ENCODE results near the gene ALOX5.
"Not testable (repeated sequence)": the region's sequence is repeated elsewhere in the genome, so short reads cannot be mapped to it uniquely, and the experiment has no call there.

The ALOX5 gene

DNA sequence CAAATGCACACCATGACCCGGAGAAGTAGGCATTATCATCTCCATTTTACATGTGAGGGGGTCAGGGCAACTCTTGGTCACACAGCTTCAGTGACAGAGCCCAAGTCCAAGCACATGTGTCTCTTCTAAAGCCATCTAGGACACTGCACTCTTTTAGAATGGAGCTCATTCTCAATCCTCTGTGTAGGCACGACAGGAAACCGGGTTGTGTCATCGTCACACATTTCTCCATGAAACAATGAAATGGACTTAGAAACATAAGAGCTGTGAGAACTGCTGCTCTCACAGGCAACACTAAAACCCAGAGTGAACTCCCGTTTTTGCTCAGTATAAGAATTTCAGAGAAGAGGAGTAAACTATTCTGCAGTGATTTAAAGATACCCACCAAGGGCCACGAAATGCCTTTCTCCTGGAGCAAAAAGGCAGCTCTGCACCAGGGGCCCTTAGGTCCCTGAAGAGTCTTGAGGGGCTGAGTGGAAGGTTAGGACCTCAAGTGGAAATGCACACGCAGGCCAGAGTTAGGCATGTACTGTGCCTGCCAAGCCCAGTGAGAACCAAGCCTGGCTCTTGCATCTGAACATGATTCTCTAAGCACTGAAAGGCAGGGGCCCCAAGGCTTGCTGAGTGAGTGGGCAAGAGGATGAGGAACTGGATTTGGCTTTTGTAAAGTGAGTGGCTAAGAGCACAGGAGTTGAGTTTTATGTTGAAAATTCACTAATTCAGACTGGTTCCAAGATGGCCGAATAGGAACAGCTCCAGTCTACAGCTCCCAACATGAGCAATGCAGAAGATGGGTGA is 13.3 kb downstream of the ALOX5 start:
- H3K27ac Mint-ChIP-seq = no peak overlapping the region
- DNase-seq = no peak
- no peaks in the 10 kb centered on the region for H3K4me1 Mint-ChIP-seq
- no peaks in the 10 kb centered on the region for H3K36me3 Mint-ChIP-seq (ENCODE audit: low read depth)
- H3K27me3 Mint-ChIP-seq (ENCODE audit: low read depth, poor library complexity) = peaks cover 4% of the 10 kb centered on the region
- no peak overlapping the region for H3K4me3 Mint-ChIP-seq
- H3K9me3 Mint-ChIP-seq = peaks cover 31% of the 10 kb centered on the region
- TF ChIP-seq, protein P1, sequence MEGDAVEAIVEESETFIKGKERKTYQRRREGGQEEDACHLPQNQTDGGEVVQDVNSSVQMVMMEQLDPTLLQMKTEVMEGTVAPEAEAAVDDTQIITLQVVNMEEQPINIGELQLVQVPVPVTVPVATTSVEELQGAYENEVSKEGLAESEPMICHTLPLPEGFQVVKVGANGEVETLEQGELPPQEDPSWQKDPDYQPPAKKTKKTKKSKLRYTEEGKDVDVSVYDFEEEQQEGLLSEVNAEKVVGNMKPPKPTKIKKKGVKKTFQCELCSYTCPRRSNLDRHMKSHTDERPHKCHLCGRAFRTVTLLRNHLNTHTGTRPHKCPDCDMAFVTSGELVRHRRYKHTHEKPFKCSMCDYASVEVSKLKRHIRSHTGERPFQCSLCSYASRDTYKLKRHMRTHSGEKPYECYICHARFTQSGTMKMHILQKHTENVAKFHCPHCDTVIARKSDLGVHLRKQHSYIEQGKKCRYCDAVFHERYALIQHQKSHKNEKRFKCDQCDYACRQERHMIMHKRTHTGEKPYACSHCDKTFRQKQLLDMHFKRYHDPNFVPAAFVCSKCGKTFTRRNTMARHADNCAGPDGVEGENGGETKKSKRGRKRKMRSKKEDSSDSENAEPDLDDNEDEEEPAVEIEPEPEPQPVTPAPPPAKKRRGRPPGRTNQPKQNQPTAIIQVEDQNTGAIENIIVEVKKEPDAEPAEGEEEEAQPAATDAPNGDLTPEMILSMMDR (IDR thresholded peaks at IDR 0.05) = no peak

DNA sequence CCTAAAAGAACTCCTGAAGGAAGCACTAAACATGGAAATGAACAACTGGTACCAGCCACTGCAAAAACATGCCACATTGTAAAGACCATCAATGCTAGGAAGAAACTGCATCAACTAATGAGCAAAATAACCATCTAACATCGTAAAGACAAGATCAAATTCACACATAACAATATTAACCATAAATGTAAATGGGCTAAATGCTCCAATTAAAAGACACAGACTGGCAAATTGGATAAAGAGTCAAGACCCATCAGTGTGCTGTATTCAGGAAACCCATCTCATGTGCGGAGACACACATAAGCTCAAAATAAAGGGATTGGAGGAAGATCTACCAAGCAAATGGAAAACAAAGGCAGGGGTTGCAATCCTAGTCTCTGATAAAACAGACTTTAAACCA is 15.7 kb downstream of the ALOX5 start:
- not testable (repeated sequence) for H3K4me3 Mint-ChIP-seq; H3K36me3 Mint-ChIP-seq (ENCODE audit: low read depth); H3K27ac Mint-ChIP-seq; H3K4me1 Mint-ChIP-seq; DNase-seq; H3K27me3 Mint-ChIP-seq (ENCODE audit: low read depth, poor library complexity)
- H3K9me3 Mint-ChIP-seq = peaks cover 50% of the 10 kb centered on the region

DNA sequence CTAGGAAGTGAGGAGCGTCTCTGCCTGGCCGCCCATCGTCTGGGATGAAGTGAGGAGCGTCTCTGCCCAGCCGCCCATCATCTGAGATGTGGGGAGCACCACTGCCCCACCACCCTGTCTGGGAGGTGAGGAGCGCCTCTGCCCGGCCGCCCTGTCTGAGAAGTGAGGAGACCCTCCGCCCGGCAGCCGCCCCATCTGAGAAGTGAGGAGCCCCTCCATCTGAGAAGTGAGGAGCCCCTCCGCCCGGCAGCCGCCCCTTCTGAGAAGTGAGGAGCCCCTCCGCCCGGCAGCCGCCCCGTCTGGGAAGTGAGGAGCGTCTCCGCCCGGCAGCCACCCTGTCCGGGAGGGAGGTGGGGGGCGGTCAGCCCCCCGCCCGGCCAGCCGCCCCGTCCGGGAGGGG is 17.6 kb downstream of the ALOX5 start:
- H3K9me3 Mint-ChIP-seq = peaks cover 62% of the 10 kb centered on the region
- H3K4me1 Mint-ChIP-seq; DNase-seq; H3K4me3 Mint-ChIP-seq; H3K27me3 Mint-ChIP-seq (ENCODE audit: low read depth, poor library complexity); H3K27ac Mint-ChIP-seq; H3K36me3 Mint-ChIP-seq (ENCODE audit: low read depth): not testable (repeated sequence)

DNA sequence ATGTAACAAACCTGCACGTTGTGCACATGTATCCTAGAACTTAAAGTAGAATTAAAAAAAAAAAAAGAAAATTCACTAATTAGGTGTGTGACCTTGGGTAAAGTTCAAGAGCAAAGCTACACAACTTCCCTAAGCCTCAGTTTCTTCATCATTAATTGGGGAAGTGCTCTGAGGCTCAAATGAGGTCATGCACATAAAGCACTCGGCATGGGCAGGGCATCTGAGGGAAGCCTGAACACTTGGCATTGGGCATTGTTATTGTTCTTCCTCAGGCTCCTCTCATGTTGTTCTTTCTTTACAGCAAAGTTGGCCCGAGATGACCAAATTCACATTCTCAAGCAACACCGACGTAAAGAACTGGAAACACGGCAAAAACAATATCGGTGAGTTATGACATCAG is 21.5 kb downstream of the ALOX5 start:
- no peaks in the 10 kb centered on the region for H3K36me3 Mint-ChIP-seq (ENCODE audit: low read depth)
- TF ChIP-seq, protein P1 (IDR thresholded peaks at IDR 0.05) = no peak

DNA sequence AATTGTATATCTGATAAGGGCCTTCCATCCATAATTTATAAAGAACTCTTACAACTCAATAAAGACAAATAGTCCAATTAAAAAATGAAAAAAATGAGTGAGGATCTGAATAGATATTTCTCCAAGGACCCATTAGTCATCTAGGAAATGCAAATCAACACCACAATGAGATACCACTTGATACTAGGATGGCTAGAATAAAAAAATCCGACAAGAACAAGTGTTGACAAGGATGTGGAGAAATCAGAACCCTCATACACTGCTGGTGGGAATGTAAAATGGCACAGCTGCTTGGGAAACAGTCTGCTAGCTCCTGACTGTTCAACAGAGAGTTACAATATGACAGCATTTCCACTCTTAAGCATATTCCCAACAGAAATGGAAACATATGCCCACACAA is 24.6 kb downstream of the ALOX5 start:
- Mint-ChIP-seq H3K4me1 (no peaks in the 10 kb centered on the region), H3K27ac (no peak overlapping the region), H3K9me3 (peaks cover 26% of the 10 kb centered on the region), H3K27me3 (ENCODE audit: low read depth, poor library complexity) (peaks cover 4% of the 10 kb centered on the region), H3K36me3 (ENCODE audit: low read depth) (no peaks in the 10 kb centered on the region), H3K4me3 (no peak overlapping the region)
- TF ChIP-seq, protein P1 (IDR thresholded peaks at IDR 0.05) = no peak
- DNase-seq = no peak

More for the DNA sequence above, 21.5 kb downstream of the ALOX5 start:
- DNase-seq = no peak
- Mint-ChIP-seq H3K9me3 (peaks cover 40% of the 10 kb centered on the region), H3K27ac (no peak overlapping the region), H3K27me3 (ENCODE audit: low read depth, poor library complexity) (peaks cover 7% of the 10 kb centered on the region), H3K4me3 (no peak overlapping the region), H3K4me1 (no peaks in the 10 kb centered on the region)

DNA sequence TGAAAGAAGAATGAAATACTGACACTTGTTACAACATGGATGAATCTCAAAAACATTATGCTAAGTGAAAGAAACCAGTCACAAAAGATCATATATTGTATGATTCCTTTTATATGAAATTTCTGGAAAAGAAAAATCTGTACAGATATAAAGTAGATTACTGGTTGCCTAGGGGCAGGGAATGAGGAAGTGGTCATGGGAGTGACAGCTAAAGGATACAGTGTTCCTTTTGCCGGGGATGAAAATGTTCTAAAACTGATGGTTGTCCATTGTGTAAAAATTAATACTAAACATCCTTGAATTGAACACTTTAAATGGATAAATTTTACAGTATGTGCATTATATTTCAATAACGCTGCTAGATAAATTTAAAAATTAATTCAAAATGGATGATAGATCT is 25.1 kb downstream of the ALOX5 start:
- DNase-seq = no peak
- H3K36me3 Mint-ChIP-seq (ENCODE audit: low read depth) = no peaks in the 10 kb centered on the region
- H3K9me3 Mint-ChIP-seq = peaks cover 21% of the 10 kb centered on the region
- no peak overlapping the region for H3K4me3 Mint-ChIP-seq
- H3K27ac Mint-ChIP-seq = no peak overlapping the region
- H3K27me3 Mint-ChIP-seq (ENCODE audit: low read depth, poor library complexity) = peaks cover 9% of the 10 kb centered on the region
- H3K4me1 Mint-ChIP-seq = peaks cover 1% of the 10 kb centered on the region
- TF ChIP-seq, protein P1 (IDR thresholded peaks at IDR 0.05) = no peak

DNA sequence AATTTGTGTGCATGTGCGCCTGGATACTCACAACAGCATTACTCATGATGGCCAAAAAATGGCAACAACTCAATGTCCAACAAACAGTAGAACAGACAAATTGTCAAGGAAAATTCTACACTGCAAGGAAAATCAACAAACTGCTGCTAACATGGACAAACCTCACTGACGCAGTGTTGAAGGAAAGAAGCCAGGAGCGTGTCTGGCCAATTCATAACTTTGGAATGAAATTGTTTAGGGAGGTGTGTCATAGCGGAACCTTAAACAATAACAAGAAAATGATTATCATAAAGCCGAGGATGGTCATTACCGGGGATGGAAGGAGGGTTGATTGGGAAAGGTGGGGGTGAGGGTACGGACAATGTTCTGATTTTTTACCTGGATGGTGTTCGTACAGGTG is 29.1 kb downstream of the ALOX5 start:
- Mint-ChIP-seq H3K36me3 (ENCODE audit: low read depth) (no peaks in the 10 kb centered on the region), H3K4me3 (no peak overlapping the region), H3K27ac (no peak overlapping the region), H3K27me3 (ENCODE audit: low read depth, poor library complexity) (peaks cover 20% of the 10 kb centered on the region), H3K9me3 (no peaks in the 10 kb centered on the region), H3K4me1 (peaks cover 11% of the 10 kb centered on the region)
- TF ChIP-seq, protein P1 (IDR thresholded peaks at IDR 0.05) = no peak
- no peak for DNase-seq

Measured in nephron progenitor cell (in vitro differentiated cells).